Osteoblast (primary cell): ENCODE results near the gene C6orf136. TPM values are rescaled to one million over a fixed set of nuclear protein-coding genes. Genes with fewer than 3 reads are reported as not detected.

Source experiments
- DNase-seq: peaks from one replicate; pipeline ENCODE4 v3.0.0; 2011; ENCODE audit warnings: low spot score, mixed read lengths; ENCODE audit not compliant: insufficient read length; ENCODE audit errors: missing footprints
- H2AFZ ChIP-seq: 2 replicates; pipeline ENCODE4 v1.6.0; 2011; ENCODE audit warnings: mild to moderate bottlenecking, low read length
- H3K27ac ChIP-seq: 2 replicates; pipeline ENCODE4 v1.5.1; 2011; ENCODE audit warnings: mild to moderate bottlenecking, low read depth, low read length, moderate library complexity
- H3K27me3 ChIP-seq: 2 replicates; pipeline ENCODE4 v1.6.0; 2012; ENCODE audit warnings: mild to moderate bottlenecking, control low read depth, inconsistent platforms, low read length, moderate library complexity; ENCODE audit not compliant: insufficient read depth
- H3K36me3 ChIP-seq: 2 replicates; pipeline ENCODE4 v1.5.1; 2011; ENCODE audit warnings: mild to moderate bottlenecking, low read length, control low read depth, moderate library complexity; ENCODE audit not compliant: insufficient read depth
- H3K4me1 ChIP-seq: 2 replicates; pipeline ENCODE4 v1.5.1; 2011; ENCODE audit warnings: mild to moderate bottlenecking, low read length, control low read depth, moderate library complexity; ENCODE audit not compliant: insufficient read depth
- H3K4me2 ChIP-seq: 2 replicates; pipeline ENCODE4 v1.6.0; 2011; ENCODE audit warnings: mild to moderate bottlenecking, low read length; ENCODE audit not compliant: insufficient read depth
- H3K4me3 ChIP-seq: fragments of 200-600 bp; sonication (generic); 3 replicates; pipeline ENCODE4 v1.5.1; 2012; ENCODE audit warnings: mild to moderate bottlenecking, low read length, inconsistent platforms; ENCODE audit not compliant: insufficient read depth
- H3K79me2 ChIP-seq: 2 replicates; pipeline ENCODE4 v1.6.0; 2012; ENCODE audit warnings: mild to moderate bottlenecking, low read length, control low read depth, inconsistent platforms; ENCODE audit not compliant: insufficient read depth
- H3K9me3 ChIP-seq: 2 replicates; pipeline ENCODE4 v1.5.1; 2011; ENCODE audit warnings: low read depth, low read length, control low read depth
- H4K20me1 ChIP-seq: 2 replicates; pipeline ENCODE4 v1.6.0; 2012; ENCODE audit warnings: mild to moderate bottlenecking, low read length, control low read depth; ENCODE audit not compliant: insufficient read depth
- CTCF ChIP-seq: IDR thresholded peaks from 2 replicates; pipeline ENCODE4 v1.5.1; 2011; ENCODE audit warnings: mild to moderate bottlenecking, low read depth, low read length, moderate library complexity; ENCODE audit errors: extremely low read depth
- total RNA-seq: library from RNA; depleted of rRNA; stranded (reverse); fragments of >200 nt; gene quantifications from 2 replicates; pipeline ENCODE4 v1.2.3, GENCODE V29; 2012

C6orf136 gene
- total RNA-seq, 1 donor, result 6.2 TPM

DNA sequence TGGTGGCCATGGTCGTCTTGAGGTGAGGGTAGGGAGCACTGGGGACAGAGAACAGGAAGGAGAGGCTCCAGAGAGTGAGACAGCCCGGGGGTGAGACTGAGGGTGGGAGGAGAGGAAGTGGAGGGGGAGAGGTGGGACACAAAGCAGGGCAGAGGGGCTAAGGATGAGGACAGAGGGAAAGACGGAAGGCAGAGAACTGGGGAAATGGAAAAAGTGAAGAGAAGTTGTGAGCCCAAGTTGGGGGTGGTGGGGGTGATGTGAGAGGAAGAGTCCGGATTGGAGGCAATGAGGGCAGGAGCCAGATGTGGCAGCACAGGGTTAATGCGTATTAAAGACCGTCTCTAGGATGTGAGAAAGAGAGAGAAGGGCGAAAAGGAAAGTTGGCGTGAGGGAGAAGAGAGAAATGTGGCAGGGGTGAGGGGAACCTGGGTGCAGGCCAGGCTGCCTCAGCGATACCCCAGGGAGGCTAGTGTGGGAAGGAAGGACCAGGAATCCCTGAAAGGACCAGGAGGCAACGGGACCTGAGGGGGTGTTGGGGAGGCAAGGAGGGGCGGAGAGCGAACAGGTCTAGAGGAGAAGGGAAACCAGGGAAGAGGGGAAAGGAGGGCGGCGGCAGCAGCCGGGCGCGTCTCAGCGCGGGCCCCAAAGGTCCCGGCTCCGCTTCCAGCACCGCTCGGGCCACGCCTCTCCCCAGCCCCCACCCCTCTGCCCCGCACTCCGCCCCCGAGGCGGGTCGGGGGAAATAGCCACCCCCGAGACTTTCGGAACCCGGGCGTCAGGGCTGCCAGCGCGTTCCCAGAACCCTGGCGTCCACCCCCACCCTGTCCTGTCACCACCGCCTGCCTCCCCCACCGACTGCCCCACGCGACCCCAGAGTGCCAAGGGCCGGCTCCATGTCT lies 39.3 kb downstream of the C6orf136 start, which contains the start of gene PPP1R18:
Gene PPP1R18, minus strand, starts transcription at position 637 of the 899 bp plus-strand sequence. Its CDS starts 627 bp downstream, at position 10.
- TF ChIP-seq CTCF, result no peak
- H3K27ac ChIP-seq, result peak within 1 kb of the TSS; percentile 91
- H4K20me1 ChIP-seq, result peaks cover 45% of the 10 kb centered on the region
- peak within 1 kb of the TSS; percentile 96 for H3K4me2 ChIP-seq
- peaks cover 22% of the 10 kb centered on the region for H3K36me3 ChIP-seq
- peaks cover 80% of the 10 kb centered on the region for H3K79me2 ChIP-seq
- H3K4me1 ChIP-seq, result peaks cover 55% of the 10 kb centered on the region
- H3K4me3 ChIP-seq, result peak within 1 kb of the TSS; percentile 96
- peak within 1 kb of the TSS; percentile 77 for H2AFZ ChIP-seq
- DNase-seq, result peak; percentile 93
- no peaks in the 10 kb centered on the region for H3K27me3 ChIP-seq
- no peaks in the 10 kb centered on the region for H3K9me3 ChIP-seq

- H3K4me1 ChIP-seq, result peaks cover 49% of the 10 kb centered on the region
- no peaks in the 10 kb centered on the region for H3K27me3 ChIP-seq
- H4K20me1 ChIP-seq, result peaks cover 38% of the 10 kb centered on the region
- peak overlapping the region; percentile 77 for H2AFZ ChIP-seq
- peaks cover 17% of the 10 kb centered on the region for H3K36me3 ChIP-seq
- peak overlapping the region; percentile 96 for H3K4me3 ChIP-seq
- peak overlapping the region; percentile 96 for H3K4me2 ChIP-seq
- peak; percentile 98 for DNase-seq
- H3K79me2 ChIP-seq, result peaks cover 72% of the 10 kb centered on the region
- H3K27ac ChIP-seq, result peak overlapping the region; percentile 91
- H3K9me3 ChIP-seq, result no peaks in the 10 kb centered on the region
- TF ChIP-seq CTCF, result no peak
Measured at GRCh38 chr6:30686908-30687658, 40.1 kb downstream of the C6orf136 start.

- H2AFZ ChIP-seq, result peak overlapping the region; percentile 77
- peaks cover 64% of the 10 kb centered on the region for H3K79me2 ChIP-seq
- peaks cover 43% of the 10 kb centered on the region for H3K4me1 ChIP-seq
- H3K27ac ChIP-seq, result peak overlapping the region; percentile 91
- H3K27me3 ChIP-seq, result no peaks in the 10 kb centered on the region
- H4K20me1 ChIP-seq, result peaks cover 30% of the 10 kb centered on the region
- no peaks in the 10 kb centered on the region for H3K9me3 ChIP-seq
- H3K36me3 ChIP-seq, result peaks cover 14% of the 10 kb centered on the region
- peak overlapping the region; percentile 96 for H3K4me3 ChIP-seq
- H3K4me2 ChIP-seq, result peak overlapping the region; percentile 96
- TF ChIP-seq CTCF, result peak; percentile 10
- peak; percentile 81 for DNase-seq
Measured at GRCh38 chr6:30687659-30688431, 40.9 kb downstream of the C6orf136 start.
